WTC11 (cell line): Measurements from ENCODE around the gene DRP2.
A peak's percentile ranks its signal among the peaks of the same experiment; 100 is the strongest.

Experiments used
- CBFB ChIP-seq: sonication (generic); formaldehyde crosslinking; IDR thresholded peaks from 2 replicates; pipeline ENCODE4 v1.8.1; 2022; ENCODE audit warnings: mild to moderate bottlenecking, low read depth, missing genetic modification reagents
- CREM ChIP-seq: sonication (generic); formaldehyde crosslinking; IDR thresholded peaks from 2 replicates; pipeline ENCODE4 v1.8.1; 2022; ENCODE audit warnings: mild to moderate bottlenecking, missing genetic modification reagents, moderate library complexity
- CTCF ChIP-seq: fragments of 200-600 bp; IDR thresholded peaks from 2 replicates; pipeline ENCODE4 v1.8.0; 2022; ENCODE audit warnings: antibody characterized with exemption
- E2F4 ChIP-seq: sonication (generic); formaldehyde crosslinking; IDR thresholded peaks from 2 replicates; pipeline ENCODE4 v1.8.1; 2022; ENCODE audit warnings: low read depth, mild to moderate bottlenecking, moderate library complexity, missing genetic modification reagents, borderline replicate concordance
- FOXJ3 ChIP-seq: sonication (generic); formaldehyde crosslinking; IDR thresholded peaks from 2 replicates; pipeline ENCODE4 v1.9.0; 2021; ENCODE audit warnings: missing genetic modification reagents, mild to moderate bottlenecking, borderline replicate concordance
- HMGXB4 ChIP-seq: sonication (generic); formaldehyde crosslinking; IDR thresholded peaks from 2 replicates; pipeline ENCODE4 v1.8.1; 2023; ENCODE audit warnings: mild to moderate bottlenecking, moderate library complexity, missing genetic modification reagents
- MAX ChIP-seq: sonication (generic); formaldehyde crosslinking; IDR thresholded peaks from 2 replicates; pipeline ENCODE4 v1.8.0; 2022; ENCODE audit warnings: mild to moderate bottlenecking, missing genetic modification reagents
- MLX ChIP-seq: sonication (generic); formaldehyde crosslinking; IDR thresholded peaks from 2 replicates; pipeline ENCODE4 v1.8.1; 2023; ENCODE audit warnings: mild to moderate bottlenecking, missing genetic modification reagents, moderate library complexity
- NFYB ChIP-seq: sonication (generic); formaldehyde crosslinking; conservative IDR thresholded peaks from 2 replicates; pipeline ENCODE4 v1.8.0; 2022; ENCODE audit warnings: low read depth, missing genetic modification reagents
- PRDM15 ChIP-seq: sonication (generic); formaldehyde crosslinking; IDR thresholded peaks from 2 replicates; pipeline ENCODE4 v1.8.0; 2022; ENCODE audit warnings: missing genetic modification reagents
- SMAD3 ChIP-seq: sonication (generic); formaldehyde crosslinking; IDR thresholded peaks from 2 replicates; pipeline ENCODE4 v1.8.0; 2022; ENCODE audit warnings: missing genetic modification reagents, mild to moderate bottlenecking, borderline replicate concordance
- SP1 ChIP-seq: sonication (generic); formaldehyde crosslinking; conservative IDR thresholded peaks from 2 replicates; pipeline ENCODE4 v1.8.1; 2022; ENCODE audit warnings: missing genetic modification reagents
- TEAD1 ChIP-seq: sonication (generic); formaldehyde crosslinking; IDR thresholded peaks from 2 replicates; pipeline ENCODE4 v1.8.0; 2022; ENCODE audit warnings: mild to moderate bottlenecking, missing genetic modification reagents
- ZBTB21 ChIP-seq: sonication (generic); formaldehyde crosslinking; IDR thresholded peaks from 2 replicates; pipeline ENCODE4 v1.8.1; 2023; ENCODE audit warnings: mild to moderate bottlenecking, missing genetic modification reagents, borderline replicate concordance

GRCh38 chrX:101191217-101191750, 28.3 kb upstream of the DRP2 start:
- TF ChIP-seq CTCF (no peak), E2F4 (CRISPR knock-in tag) (no peak), NFYB (no peak), SMAD3 (CRISPR knock-in tag) (no peak), TEAD1 (no peak), MLX (no peak), CBFB (CRISPR knock-in tag) (no peak), ZBTB21 (CRISPR knock-in tag) (no peak), MAX (CRISPR knock-in tag) (no peak; the same call in 1 of the 2 replicates), SP1 (CRISPR knock-in tag) (no peak), FOXJ3 (CRISPR knock-in tag) (no peak), HMGXB4 (no peak), PRDM15 (CRISPR knock-in tag) (peak; percentile 30), CREM (CRISPR knock-in tag) (no peak)
